Stomach (tissue), 9 donors: ENCODE results near the gene ERCC4. TPM values are rescaled to one million over a fixed set of nuclear protein-coding genes. Genes with fewer than 3 reads are reported as not detected.

ENCODE experiments used
- DNase-seq, 2 donors: peaks; one replicate each; pipeline versions ENCODE4 v3.0.0 to v3.0.0-alpha.2; 2013 to 2019
- H3K27ac ChIP-seq, 5 donors: fragments of 200-600 bp in 4 of 5; sonication (generic) in 4 of 5; one replicate each; pipeline ENCODE4 v1.5.1; 2013 to 2019; ENCODE audit warnings: mild to moderate bottlenecking in 1 of 5, moderate library complexity in 1 of 5
- H3K27me3 ChIP-seq, 3 donors: fragments of 200-600 bp; sonication (generic); one replicate each; pipeline ENCODE4 v1.5.1; 2017 to 2019; ENCODE audit warnings: mixed run types in 1 of 3
- H3K36me3 ChIP-seq, 4 donors: fragments of 200-600 bp; sonication (generic); 1 replicate in 3 of 4; 2 replicates in 1 of 4; pipeline ENCODE4 v1.5.1; 2016 to 2019
- H3K4me1 ChIP-seq, 4 donors: fragments of 200-600 bp; sonication (generic); one replicate each; pipeline ENCODE4 v1.5.1; 2016 to 2019
- H3K4me3 ChIP-seq, 4 donors: fragments of 200-600 bp; sonication (generic) in 3 of 4; one replicate each; pipeline ENCODE4 v1.5.1; 2016 to 2019; ENCODE audit warnings: mild to moderate bottlenecking in 1 of 4
- H3K9me3 ChIP-seq, 4 donors: fragments of 200-600 bp; sonication (generic); one replicate each; pipeline ENCODE4 v1.5.1; 2016 to 2019
- CTCF ChIP-seq, 7 experiments: fragments of 450-650 bp in 4 of 7; fragments of 200-600 bp in 3 of 7; sonication (generic) in 3 of 7; IDR thresholded peaks; one replicate each; pipeline ENCODE4 v1.5.1; 2016 to 2019; ENCODE audit warnings: antibody characterized with exemption in 7 of 7, control low read depth in 2 of 7, mild to moderate bottlenecking in 1 of 7
- EP300 ChIP-seq: sonication (generic); formaldehyde crosslinking; IDR thresholded peaks from one replicate; pipeline ENCODE4 v1.6.1; 2017; ENCODE audit warnings: antibody characterized with exemption
- POLR2A ChIP-seq, 4 donors: fragments of 450-650 bp; IDR thresholded peaks; one replicate each; pipeline ENCODE4 v1.6.1; 2016; ENCODE audit warnings: antibody characterized with exemption in 4 of 4, control low read depth in 2 of 4, mild to moderate bottlenecking in 1 of 4, moderate library complexity in 1 of 4
- POLR2AphosphoS5 ChIP-seq, 3 donors: sonication (generic); formaldehyde crosslinking; IDR thresholded peaks; one replicate each; pipeline ENCODE4 v1.6.1; 2016; ENCODE audit warnings: antibody characterized with exemption in 3 of 3
- WGBS, 5 donors: extraction: QIAGEN DNeasy Blood & Tissue Kit in 3 of 5; methylation state at CpG; one replicate each; pipeline versions ENCODE4 v1.1.5 to v1.1.7; 2013 to 2018; 5-methylcytosine and 5-hydroxymethylcytosine counted together
- intact Hi-C: fragments of 100-400 bp; cut with DNase I; formaldehyde crosslinking; loops from one replicate; pipeline ENCODE4 v1.15.1; 2023; ENCODE audit warnings: low total_unique reads
- polyA plus RNA-seq, 3 donors: library from polyadenylated mRNA; stranded (reverse); fragments of 200-250 nt; gene quantifications; one replicate each; pipeline ENCODE4 v1.2.3, GENCODE V29; 2013
- total RNA-seq, 5 donors: library from RNA; depleted of rRNA; stranded (reverse); fragments of >200 nt; gene quantifications; one replicate each; pipeline versions ENCODE4 v1.1.0 to v1.2.3, GENCODE V29; 2014 to 2016
- donor health status: healthy with polysubstance abuse.
- donor health status: Bipolar disorder and iron deficiency.
- donor health status: healthy.

Gene ERCC4
- total and polyA plus RNA-seq, 8 donors: 1.2 to 45.8 (median 7.7) TPM

DNA sequence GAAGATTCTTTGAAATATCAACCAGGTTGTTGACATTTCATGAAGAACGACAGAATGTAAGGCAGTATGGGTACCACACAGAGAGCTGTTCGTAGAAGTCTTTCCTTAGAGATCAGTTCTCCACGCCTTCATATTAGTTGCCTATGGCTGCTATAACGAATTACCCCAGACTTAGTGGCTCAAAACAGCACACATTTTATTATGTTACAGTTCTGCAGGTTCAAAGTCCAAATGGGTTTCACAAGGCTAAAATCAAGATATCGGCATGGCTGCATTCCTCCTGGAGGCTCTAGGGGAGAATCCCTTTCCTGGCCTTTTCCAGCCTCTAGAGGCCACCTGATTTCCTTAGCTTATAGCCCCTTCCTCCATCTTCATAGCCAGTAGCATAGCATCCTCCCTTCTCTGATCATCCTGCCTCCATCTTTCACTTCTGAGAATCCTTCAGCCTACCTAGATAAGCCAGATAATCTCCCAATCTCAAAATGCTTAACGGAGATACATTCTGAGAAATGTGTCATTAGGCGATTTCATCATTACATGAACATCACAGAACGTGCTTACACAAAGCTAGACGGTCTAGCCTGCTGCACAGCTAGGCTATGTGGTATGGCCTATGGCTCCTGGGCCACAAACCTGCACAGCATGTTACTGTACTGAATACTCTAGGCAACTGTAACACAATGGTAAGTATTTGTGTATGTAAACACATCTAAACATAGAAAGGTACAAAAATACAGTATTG is 26.0 kb downstream of the ERCC4 start:
- no peak for DNase-seq
- Histone ChIP-seq H3K9me3 (no peaks in the 10 kb centered on the region), H3K36me3 (peaks cover 25 to 51% (median 49%) of the 10 kb centered on the region in 4 donors), H3K27me3 (no peaks in the 10 kb centered on the region), H3K4me3 (no peak overlapping the region), H3K4me1 (peaks cover 0 to 7% (median 0%) of the 10 kb centered on the region in 4 donors), H3K27ac (no peak overlapping the region)
- WGBS, 5 donors: 82 to 94% (median 86%) methylated on average over 9 of the region's 9 CpGs
- TF ChIP-seq EP300: no peak
- TF ChIP-seq CTCF (IDR thresholded peaks at IDR 0.05): no peak
- TF ChIP-seq POLR2A (IDR thresholded peaks at IDR 0.05): no peak
- TF ChIP-seq POLR2AphosphoS5 (IDR thresholded peaks at IDR 0.05): no peak
- intact Hi-C loops: no loop called here

- no peak overlapping the region for H3K27ac ChIP-seq
- no peak for DNase-seq
- H3K9me3 ChIP-seq: no peaks in the 10 kb centered on the region
- no peak overlapping the region for H3K4me3 ChIP-seq
- TF ChIP-seq POLR2AphosphoS5 (IDR thresholded peaks at IDR 0.05): no peak
- TF ChIP-seq POLR2A (IDR thresholded peaks at IDR 0.05): no peak
- TF ChIP-seq CTCF (IDR thresholded peaks at IDR 0.05): no peak
- no peak for TF ChIP-seq EP300
- no peaks in the 10 kb centered on the region for H3K27me3 ChIP-seq
- peaks cover 25 to 51% (median 49%) of the 10 kb centered on the region in 4 donors for H3K36me3 ChIP-seq
- 82 to 96% (median 95%) methylated on average over 9 of the region's 9 CpGs for WGBS, 5 donors
- intact Hi-C loops: no loop called here
- peaks cover 0 to 7% (median 0%) of the 10 kb centered on the region in 4 donors for H3K4me1 ChIP-seq
Observed at GRCh38 chr16:13948086-13948485, 28.1 kb downstream of the ERCC4 start.

- intact Hi-C loops: no loop called here
Observed at GRCh38 chr16:13950821-13951547, 31.0 kb downstream of the ERCC4 start.

More at GRCh38 chr16:13950821-13951547, 31.0 kb downstream of the ERCC4 start:
- H3K27ac ChIP-seq: no peak overlapping the region
- no peaks in the 10 kb centered on the region for H3K4me1 ChIP-seq
- H3K36me3 ChIP-seq: peaks cover 18 to 36% (median 34%) of the 10 kb centered on the region in 4 donors
- H3K9me3 ChIP-seq: no peaks in the 10 kb centered on the region
- TF ChIP-seq POLR2A (IDR thresholded peaks at IDR 0.05) (no peak), EP300 (no peak), CTCF (IDR thresholded peaks at IDR 0.05) (no peak), POLR2AphosphoS5 (IDR thresholded peaks at IDR 0.05) (no peak)
- 73 to 88% (median 82%) methylated on average over 5 of the region's 5 CpGs for WGBS, 5 donors
- DNase-seq: no peak
- H3K4me3 ChIP-seq: no peak overlapping the region
- H3K27me3 ChIP-seq: no peaks in the 10 kb centered on the region
